Heart right ventricle (tissue), 16 donors: ENCODE results near the gene OR10J4. TPM values are rescaled to one million over a fixed set of nuclear protein-coding genes. Genes with fewer than 3 reads are reported as not detected.
"Not testable (repeated sequence)": the region's sequence is repeated elsewhere in the genome, so short reads cannot be mapped to it uniquely, and the experiment has no call there.

Experiments used
- ATAC-seq, 8 donors: fragments of 200-7000 bp; cut with Tn5 transposase; one replicate each; pipeline ENCODE4 v1.9.1; 2020; ENCODE audit warnings: mild to moderate bottlenecking in 8 of 8, moderate library complexity in 8 of 8, moderate number of reproducible peaks in 1 of 8
- DNase-seq, 2 donors: peaks; one replicate each; pipeline ENCODE4 v3.0.0-alpha.2; 2020
- H3K27ac ChIP-seq, 10 donors: fragments of 200-600 bp; sonication (generic) in 2 of 10; one replicate each; pipeline versions ENCODE4 v1.5.0 to v1.8.0; 2020 to 2022; ENCODE audit warnings: mild to moderate bottlenecking in 3 of 10
- H3K27me3 ChIP-seq, 7 donors: fragments of 200-600 bp; one replicate each; pipeline ENCODE4 v1.8.0; 2021 to 2022; ENCODE audit warnings: mild to moderate bottlenecking in 2 of 7
- H3K36me3 ChIP-seq, 9 donors: fragments of 200-600 bp; sonication (generic) in 1 of 9; one replicate each; pipeline versions ENCODE4 v1.5.0 to v1.8.0; 2020 to 2022; ENCODE audit warnings: mild to moderate bottlenecking in 2 of 9
- H3K4me1 ChIP-seq, 9 donors: fragments of 200-600 bp; sonication (generic) in 1 of 9; one replicate each; pipeline versions ENCODE4 v1.5.0 to v1.8.0; 2020 to 2022; ENCODE audit warnings: mild to moderate bottlenecking in 4 of 9
- H3K4me3 ChIP-seq, 10 donors: fragments of 200-600 bp; sonication (generic) in 2 of 10; one replicate each; pipeline versions ENCODE4 v1.5.0 to v1.8.0; 2020 to 2022; ENCODE audit warnings: mild to moderate bottlenecking in 7 of 10, moderate library complexity in 2 of 10
- H3K9me3 ChIP-seq, 11 donors: fragments of 200-600 bp in 10 of 11; sonication (generic) in 2 of 11; one replicate each; pipeline versions ENCODE4 v1.5.0 to v1.8.0; 2013 to 2022; ENCODE audit warnings: mild to moderate bottlenecking in 2 of 11, control low read depth in 1 of 11, moderate library complexity in 1 of 11
- WGBS, 2 donors: extraction: QIAGEN DNeasy Blood & Tissue Kit; methylation state at CpG; one replicate each; pipeline ENCODE4 v1.1.7; 2013; ENCODE audit warnings: inconsistent platforms in 1 of 2; 5-methylcytosine and 5-hydroxymethylcytosine counted together
- intact Hi-C, 10 donors: fragments of 100-400 bp; cut with DNase I; formaldehyde crosslinking; loops; one replicate each; pipeline versions ENCODE4 v1.11.1 to v1.14.2; 2022
- polyA plus RNA-seq, 2 donors: library from polyadenylated mRNA; stranded (reverse); fragments of 200-250 nt; gene quantifications; one replicate each; pipeline ENCODE4 v1.2.3, GENCODE V29; 2013
- total RNA-seq, 10 donors: library from RNA; stranded (reverse); fragmentation: NEBNext Ultra II Directional in 3 of 10; extraction: Animal tissue kit (Norgen Biotek cat#: 25700) in 3 of 10; gene quantifications; one replicate each; pipeline versions ENCODE4 v1.2.1 to v1.2.4, GENCODE V29; 2021 to 2023
- TF ChIP-seq, protein P1 (sequence below), 9 donors: fragments of 200-600 bp; sonication (generic) in 2 of 9; IDR thresholded peaks; one replicate each; pipeline versions ENCODE4 v1.5.0 to v1.8.0; 2021 to 2022; ENCODE audit warnings: antibody characterized with exemption in 9 of 9, mild to moderate bottlenecking in 5 of 9, moderate library complexity in 1 of 9
- donor health status: Arrhythmogenic right ventricular cardiomyopathy.
- donor health status: ischemic (EF 13 %, LVEDD 7.1; RV severe dilation, severe dysfunction).
- donor health status: healthy with polysubstance abuse.
- donor health status: DM: no; HTN: yes; CAD: no.
- donor health status: DM: no; HTN: no; CAD: no.
- donor health status: ischemic (EF 25% LVEDD 6.9; RV normal size, moderate dysfunction).
- donor health status: ischemic (EF 25% LVEDD 5.7; RV mildly dilated, moderate dysfunction).
- donor health status: healthy.
- donor health status: DM: yes; HTN: yes; CAD: no.
- donor health status: Ischemic cardiomyopathy.
- donor health status: ischemic (EF 35%, LVEDD 5.7; RV mildly dilated, moderate dysfunction).
- donor health status: nonischemic (EF 11% LVEDD 7.7; RV severe dilation, severe dysfunction).
- donor health status: DM: yes; HTN: yes; CAD: no.
- donor health status: PGD.
- donor health status: ischemic (EF 29% LVEDD 5.4; RV normal size, mild dysfunction).
- donor health status: nonischemic (EF 23%, LVEDD 6.1; RV moderate dilation, normal function).

The OR10J4 gene
- total and polyA plus RNA-seq, 12 donors = not detected

DNA sequence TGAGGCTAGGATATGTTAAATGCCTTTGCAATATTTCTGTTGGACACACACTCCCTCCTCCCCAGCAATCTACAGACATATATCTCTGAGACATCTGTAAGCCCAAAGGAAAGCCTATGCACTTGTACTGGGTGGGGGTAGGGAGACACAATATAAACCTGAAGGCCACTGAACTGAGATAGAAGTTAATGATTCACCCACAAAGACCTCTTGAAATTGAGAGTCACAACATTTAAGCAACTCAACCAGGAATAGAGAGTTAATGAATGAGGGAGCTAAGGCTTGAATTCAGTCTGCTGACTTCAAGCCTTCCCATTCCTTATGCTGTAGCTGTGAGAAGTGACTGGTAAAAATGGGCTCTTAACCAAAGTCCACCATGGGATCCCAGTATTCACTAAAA, 12.5 kb downstream of the OR10J4 start:
- peaks cover 0 to 22% (median 5%) of the 10 kb centered on the region in 11 donors for H3K9me3 ChIP-seq
- DNase-seq (no peak), ATAC-seq (no peak)
- H3K27ac ChIP-seq = no peak overlapping the region
- no peaks in the 10 kb centered on the region for H3K36me3 ChIP-seq
- TF ChIP-seq, protein P1, sequence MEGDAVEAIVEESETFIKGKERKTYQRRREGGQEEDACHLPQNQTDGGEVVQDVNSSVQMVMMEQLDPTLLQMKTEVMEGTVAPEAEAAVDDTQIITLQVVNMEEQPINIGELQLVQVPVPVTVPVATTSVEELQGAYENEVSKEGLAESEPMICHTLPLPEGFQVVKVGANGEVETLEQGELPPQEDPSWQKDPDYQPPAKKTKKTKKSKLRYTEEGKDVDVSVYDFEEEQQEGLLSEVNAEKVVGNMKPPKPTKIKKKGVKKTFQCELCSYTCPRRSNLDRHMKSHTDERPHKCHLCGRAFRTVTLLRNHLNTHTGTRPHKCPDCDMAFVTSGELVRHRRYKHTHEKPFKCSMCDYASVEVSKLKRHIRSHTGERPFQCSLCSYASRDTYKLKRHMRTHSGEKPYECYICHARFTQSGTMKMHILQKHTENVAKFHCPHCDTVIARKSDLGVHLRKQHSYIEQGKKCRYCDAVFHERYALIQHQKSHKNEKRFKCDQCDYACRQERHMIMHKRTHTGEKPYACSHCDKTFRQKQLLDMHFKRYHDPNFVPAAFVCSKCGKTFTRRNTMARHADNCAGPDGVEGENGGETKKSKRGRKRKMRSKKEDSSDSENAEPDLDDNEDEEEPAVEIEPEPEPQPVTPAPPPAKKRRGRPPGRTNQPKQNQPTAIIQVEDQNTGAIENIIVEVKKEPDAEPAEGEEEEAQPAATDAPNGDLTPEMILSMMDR (IDR thresholded peaks at IDR 0.05) = no peak
- H3K4me3 ChIP-seq = no peak overlapping the region
- no peaks in the 10 kb centered on the region for H3K27me3 ChIP-seq
- intact Hi-C loops = no loop called here
- H3K4me1 ChIP-seq = peaks cover 0 to 10% (median 0%) of the 10 kb centered on the region in 9 donors

DNA sequence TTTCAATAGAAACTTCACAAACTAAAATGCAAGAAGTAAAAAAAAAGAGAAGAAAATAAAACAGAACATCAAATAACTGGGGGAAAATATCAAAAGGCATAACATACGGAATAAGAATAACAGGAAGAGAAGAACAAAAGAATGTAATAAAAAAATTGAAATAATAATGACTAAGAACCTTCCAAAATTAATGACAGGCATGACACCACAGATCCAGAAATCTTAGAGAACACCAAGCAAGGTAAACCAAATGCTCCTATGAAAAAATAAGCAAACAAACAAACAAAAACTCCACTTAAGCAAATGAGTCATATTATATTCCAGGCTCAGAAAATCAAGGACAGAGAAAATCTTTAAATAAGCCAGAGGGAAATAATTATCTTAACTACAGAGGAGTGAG, 16.2 kb downstream of the OR10J4 start:
- WGBS, 2 donors = 59 to 68% methylated on average over 1 of the region's 1 CpG
- DNase-seq (no peak), ATAC-seq (no peak)
- Histone ChIP-seq H3K36me3 (no peaks in the 10 kb centered on the region), H3K9me3 (peaks cover 0 to 47% (median 13%) of the 10 kb centered on the region in 11 donors), H3K4me1 (no peaks in the 10 kb centered on the region), H3K27ac (no peak overlapping the region), H3K4me3 (no peak overlapping the region), H3K27me3 (no peaks in the 10 kb centered on the region)
- intact Hi-C loops = no loop called here
- TF ChIP-seq, protein P1 (IDR thresholded peaks at IDR 0.05) = no peak

DNA sequence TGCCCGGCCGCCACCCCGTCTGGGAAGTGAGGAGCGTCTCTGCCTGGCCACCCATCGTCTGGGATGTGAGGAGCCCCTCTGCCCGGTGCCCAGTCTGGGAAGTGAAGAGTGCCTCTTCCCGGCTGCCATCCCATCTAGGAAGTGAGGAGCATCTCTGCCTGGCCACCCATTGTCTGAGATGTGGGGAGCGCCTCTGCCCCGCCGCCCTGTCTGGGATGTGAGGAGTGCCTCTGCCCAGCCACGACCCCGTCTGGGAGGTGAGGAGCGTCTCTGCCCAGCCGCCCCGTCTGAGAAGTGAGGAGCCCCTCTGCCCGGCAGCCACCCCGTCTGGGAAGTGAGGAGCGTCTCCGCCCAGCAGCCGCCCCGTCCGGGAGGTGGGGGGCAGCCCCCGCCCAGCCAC, 17.6 kb downstream of the OR10J4 start:
- intact Hi-C loops, H3K27me3 ChIP-seq, H3K4me3 ChIP-seq, DNase-seq, ATAC-seq, H3K4me1 ChIP-seq, H3K27ac ChIP-seq, H3K36me3 ChIP-seq: not testable (repeated sequence)
- WGBS, 2 donors = 86 to 98% methylated on average over 12 to 20 of the region's 23 CpGs
- H3K9me3 ChIP-seq = peaks cover 0 to 47% (median 13%) of the 10 kb centered on the region in 11 donors

DNA sequence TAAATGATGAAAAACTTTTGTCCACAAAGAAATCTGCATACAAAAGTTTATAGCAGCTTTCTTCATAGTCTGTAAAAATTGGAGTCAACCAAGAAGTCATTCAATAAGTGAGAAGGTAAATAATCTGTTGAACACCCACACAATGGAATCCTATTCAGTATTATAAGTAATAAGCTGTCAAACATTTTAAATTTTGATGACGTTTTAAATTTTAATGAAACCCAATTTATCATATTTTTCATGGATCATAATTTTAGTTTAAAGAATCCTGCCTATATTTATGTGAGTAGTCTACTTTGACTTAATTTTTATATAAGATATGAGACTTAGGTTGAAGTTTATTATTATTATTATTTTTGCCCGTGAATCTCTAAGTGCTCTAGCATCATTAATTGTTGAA, 27.5 kb downstream of the OR10J4 start:
- DNase-seq = no peak
- Histone ChIP-seq H3K4me1 (no peaks in the 10 kb centered on the region), H3K9me3 (peaks cover 0 to 36% (median 11%) of the 10 kb centered on the region in 11 donors), H3K27ac (no peak overlapping the region), H3K4me3 (no peak overlapping the region), H3K27me3 (no peaks in the 10 kb centered on the region), H3K36me3 (no peaks in the 10 kb centered on the region)
- TF ChIP-seq, protein P1 (IDR thresholded peaks at IDR 0.05) = no peak
- no peak for ATAC-seq
- intact Hi-C loops = no loop called here
- 78 to 80% methylated on average over 2 of the region's 2 CpGs for WGBS, 2 donors

DNA sequence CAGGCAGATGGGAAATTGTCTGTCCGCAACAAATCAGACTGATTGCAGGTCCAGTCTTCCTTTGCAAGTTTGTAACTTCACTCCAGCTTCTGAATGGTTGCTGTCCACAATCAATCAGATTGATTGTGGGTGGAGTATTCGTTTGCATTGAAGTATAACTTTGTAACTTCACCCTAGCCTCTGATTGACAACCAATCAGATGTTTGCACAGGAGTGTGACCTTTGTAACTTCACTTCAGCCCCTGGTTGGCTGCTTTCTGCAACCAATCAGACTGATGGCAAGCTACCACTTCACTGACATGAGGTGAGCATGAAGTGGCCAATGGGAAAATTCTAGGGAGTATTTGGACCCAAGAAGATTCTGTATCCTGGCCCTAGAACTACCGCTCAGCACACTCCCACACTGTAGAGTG, 33.2 kb downstream of the OR10J4 start:
- 89 to 94% methylated on average over 3 of the region's 3 CpGs for WGBS, 2 donors
- TF ChIP-seq, protein P1 (IDR thresholded peaks at IDR 0.05) = no peak

More for the DNA sequence above, 33.2 kb downstream of the OR10J4 start:
- DNase-seq = no peak
- no peaks in the 10 kb centered on the region for H3K27me3 ChIP-seq
- H3K36me3 ChIP-seq = no peaks in the 10 kb centered on the region
- ATAC-seq = no peak
- peaks cover 0 to 27% (median 11%) of the 10 kb centered on the region in 11 donors for H3K9me3 ChIP-seq
- H3K4me3 ChIP-seq = no peak overlapping the region
- no peak overlapping the region for H3K27ac ChIP-seq
- peaks cover 0 to 7% (median 0%) of the 10 kb centered on the region in 9 donors for H3K4me1 ChIP-seq
- intact Hi-C loops = no loop called here
